ENCODE results near the gene SLC1A5. TPM values are rescaled to one million over a fixed set of nuclear protein-coding genes. Genes with fewer than 3 reads are reported as not detected.

SLC1A5 gene
- total RNA-seq, 3 donors from 2014 or later (not counting 1 experiment from before 2014, with no cell fraction given), result 11.2 to 23.1 (median 18.9) TPM

- Histone ChIP-seq H3K27ac (ENCODE audit: low read length) (no peak overlapping the region), H3K36me3 (ENCODE audit: control insufficient read depth, insufficient read depth, low read length) (peaks cover 60% of the 10 kb centered on the region), H3K9me3 (ENCODE audit: control insufficient read depth, insufficient read depth, low read length) (no peaks in the 10 kb centered on the region), H3K27me3 (ENCODE audit: control insufficient read depth, insufficient read depth, low read length) (no peaks in the 10 kb centered on the region), H3K4me1 (ENCODE audit: control insufficient read depth, insufficient read depth, low read length) (peaks cover 32% of the 10 kb centered on the region), H3K4me3 (ENCODE audit: low read length) (no peak overlapping the region)
- peaks cover 12 to 29% of the 10 kb centered on the region in 2 donors for H3K4me1 Mint-ChIP-seq
- DNase-seq (no peak), ATAC-seq (no peak)
- H3K4me3 Mint-ChIP-seq, result no peak overlapping the region
- WGBS (ENCODE audit: insufficient coverage), result 92% methylated on average over 28 of the region's 28 CpGs
- TF ChIP-seq CTCF (IDR thresholded peaks at IDR 0.05), result no peak
- no peaks in the 10 kb centered on the region for H3K36me3 Mint-ChIP-seq
- peak overlapping the region; percentile 43 to 73 for H3K27ac Mint-ChIP-seq
- H3K9me3 Mint-ChIP-seq, result no peaks in the 10 kb centered on the region
- intact Hi-C loops (cut with micrococcal nuclease), result no loop called here
- no peaks in the 10 kb centered on the region for H3K27me3 Mint-ChIP-seq (ENCODE audit: low read depth in 2 of 2)
Observed at GRCh38 chr19:46732172-46732938, 56.0 kb downstream of the SLC1A5 start.

GRCh38 chr19:46731584-46731983 lies 56.8 kb downstream of the SLC1A5 start:
- Histone ChIP-seq H3K27me3 (ENCODE audit: control insufficient read depth, insufficient read depth, low read length) (no peaks in the 10 kb centered on the region), H3K36me3 (ENCODE audit: control insufficient read depth, insufficient read depth, low read length) (peaks cover 60% of the 10 kb centered on the region), H3K27ac (ENCODE audit: low read length) (no peak overlapping the region), H3K4me3 (ENCODE audit: low read length) (no peak overlapping the region), H3K9me3 (ENCODE audit: control insufficient read depth, insufficient read depth, low read length) (no peaks in the 10 kb centered on the region), H3K4me1 (ENCODE audit: control insufficient read depth, insufficient read depth, low read length) (peaks cover 32% of the 10 kb centered on the region)
- Mint-ChIP-seq H3K27ac (peak overlapping the region; percentile 43 to 73), H3K4me1 (peaks cover 12 to 29% of the 10 kb centered on the region in 2 donors), H3K36me3 (no peaks in the 10 kb centered on the region), H3K27me3 (ENCODE audit: low read depth in 2 of 2) (no peaks in the 10 kb centered on the region), H3K4me3 (no peak overlapping the region), H3K9me3 (no peaks in the 10 kb centered on the region)
- TF ChIP-seq CTCF (IDR thresholded peaks at IDR 0.05), result no peak
- intact Hi-C loops (cut with micrococcal nuclease), result no loop called here
- 60% methylated on average over 14 of the region's 14 CpGs for WGBS (ENCODE audit: insufficient coverage)
- ATAC-seq, result peak in 1 of 3 donors; percentile 35
- no peak for DNase-seq

- no peak overlapping the region for H3K27ac ChIP-seq (ENCODE audit: low read length)
- Mint-ChIP-seq H3K4me3 (no peak overlapping the region), H3K27ac (peak overlapping the region; percentile 36 to 73), H3K36me3 (no peaks in the 10 kb centered on the region), H3K27me3 (ENCODE audit: low read depth in 2 of 2) (no peaks in the 10 kb centered on the region), H3K4me1 (peaks cover 12 to 33% of the 10 kb centered on the region in 2 donors), H3K9me3 (no peaks in the 10 kb centered on the region)
- H3K4me3 ChIP-seq (ENCODE audit: low read length), result no peak overlapping the region
- H3K4me1 ChIP-seq (ENCODE audit: control insufficient read depth, insufficient read depth, low read length), result peaks cover 32% of the 10 kb centered on the region
- intact Hi-C loops (cut with micrococcal nuclease), result no loop called here
- no peaks in the 10 kb centered on the region for H3K27me3 ChIP-seq (ENCODE audit: control insufficient read depth, insufficient read depth, low read length)
- H3K9me3 ChIP-seq (ENCODE audit: control insufficient read depth, insufficient read depth, low read length), result no peaks in the 10 kb centered on the region
- ATAC-seq, result peak in 1 of 3 donors; percentile 48
- peaks cover 64% of the 10 kb centered on the region for H3K36me3 ChIP-seq (ENCODE audit: control insufficient read depth, insufficient read depth, low read length)
- WGBS (ENCODE audit: insufficient coverage), result 49% methylated on average over 14 of the region's 14 CpGs
- no peak for DNase-seq
- TF ChIP-seq CTCF (IDR thresholded peaks at IDR 0.05), result no peak
Observed at GRCh38 chr19:46731007-46731501, 57.3 kb downstream of the SLC1A5 start.

All from natural killer cell (primary cell).